GM19328 (cell line): ENCODE results near the gene NFIB.

ENCODE experiments used
- ATAC-seq: cut with Tn5 transposase; IDR thresholded peaks from one replicate; pipeline ENCODE4 v1.9.1; 2021; ENCODE audit warnings: mild to moderate bottlenecking, moderate library complexity; ENCODE audit not compliant: unreplicated experiment

The NFIB gene

GRCh38 chr9:14345354-14346230 lies 31.7 kb upstream of the NFIB start:
- no peak for ATAC-seq

GRCh38 chr9:14344941-14345353 lies 31.0 kb upstream of the NFIB start:
- no peak for ATAC-seq

GRCh38 chr9:14344053-14344524 lies 30.1 kb upstream of the NFIB start:
- no peak for ATAC-seq

GRCh38 chr9:14343261-14344031 lies 29.5 kb upstream of the NFIB start:
- no peak for ATAC-seq

GRCh38 chr9:14342736-14343135 lies 28.8 kb upstream of the NFIB start:
- ATAC-seq = no peak

- ATAC-seq = no peak
Observed at GRCh38 chr9:14341437-14342122, 27.6 kb upstream of the NFIB start.

GRCh38 chr9:14340994-14341393 lies 27.1 kb upstream of the NFIB start:
- no peak for ATAC-seq

GRCh38 chr9:14340219-14340873 lies 26.4 kb upstream of the NFIB start:
- no peak for ATAC-seq

- ATAC-seq = no peak
Observed at GRCh38 chr9:14339746-14340145, 25.8 kb upstream of the NFIB start.

GRCh38 chr9:14337615-14338014 lies 23.7 kb upstream of the NFIB start:
- no peak for ATAC-seq

- ATAC-seq = no peak
Observed at GRCh38 chr9:14336244-14336643, 22.3 kb upstream of the NFIB start.

- ATAC-seq = no peak
Observed at GRCh38 chr9:14331120-14331519, 17.2 kb upstream of the NFIB start.

- no peak for ATAC-seq
Observed at GRCh38 chr9:14327036-14327435, 13.1 kb upstream of the NFIB start.

- no peak for ATAC-seq
Observed at GRCh38 chr9:14326264-14326826, 12.4 kb upstream of the NFIB start.

- ATAC-seq = no peak
Observed at GRCh38 chr9:14325147-14325546, 11.2 kb upstream of the NFIB start.

- ATAC-seq = no peak
Observed at GRCh38 chr9:14323985-14324650, 10.2 kb upstream of the NFIB start.

- no peak for ATAC-seq
Observed at GRCh38 chr9:14323083-14323971, 9.4 kb upstream of the NFIB start.

GRCh38 chr9:14322211-14323082 lies 8.5 kb upstream of the NFIB start:
- ATAC-seq = peak; percentile 84
